ENCODE results near the gene GNG4.
"Not testable (repeated sequence)": the region's sequence is repeated elsewhere in the genome, so short reads cannot be mapped to it uniquely, and the experiment has no call there.

Gene GNG4

DNA sequence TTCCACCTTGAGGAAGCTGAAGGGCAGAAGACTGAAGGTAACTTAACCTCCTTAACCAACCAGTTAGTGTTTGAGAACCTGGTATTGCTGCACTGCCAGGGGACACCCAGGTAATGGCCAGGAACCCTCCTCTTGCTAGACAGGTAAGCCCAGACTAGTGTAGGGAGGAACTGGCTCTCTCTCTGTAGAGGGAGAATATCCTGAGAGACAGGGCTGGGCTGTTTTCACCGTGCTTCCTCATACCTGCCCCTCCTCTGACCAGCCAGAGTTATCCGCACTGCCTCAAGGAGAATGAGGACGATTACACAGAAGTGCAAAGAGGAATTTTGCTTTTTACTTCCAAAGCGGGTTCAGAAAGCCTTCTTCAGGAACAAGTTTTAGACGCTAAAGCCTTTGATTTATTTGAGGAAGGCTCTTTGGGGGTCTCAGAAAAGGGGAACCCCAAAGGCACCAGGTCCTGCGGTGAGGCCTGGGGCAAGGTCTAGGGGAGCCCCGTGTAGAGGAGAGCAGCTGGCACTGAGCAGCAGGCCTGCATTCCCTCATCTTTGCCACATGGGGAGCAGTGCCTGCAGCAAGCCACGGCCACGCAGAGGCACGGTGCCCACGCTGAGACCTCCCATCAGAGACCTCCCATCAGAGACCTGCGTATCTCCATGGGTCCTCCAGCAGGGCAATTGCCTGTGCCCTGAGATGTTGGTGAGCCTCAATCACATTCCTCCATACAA is 13.5 kb downstream of the GNG4 start:
- no peak for DNase-seq
- in situ Hi-C loops (cut with HindIII; ENCODE audit: low pct_ligation_motif_present, low pct_unique_long_range_greater_than_20kb, low sequenced_read_pairs), result no loop called here

DNA sequence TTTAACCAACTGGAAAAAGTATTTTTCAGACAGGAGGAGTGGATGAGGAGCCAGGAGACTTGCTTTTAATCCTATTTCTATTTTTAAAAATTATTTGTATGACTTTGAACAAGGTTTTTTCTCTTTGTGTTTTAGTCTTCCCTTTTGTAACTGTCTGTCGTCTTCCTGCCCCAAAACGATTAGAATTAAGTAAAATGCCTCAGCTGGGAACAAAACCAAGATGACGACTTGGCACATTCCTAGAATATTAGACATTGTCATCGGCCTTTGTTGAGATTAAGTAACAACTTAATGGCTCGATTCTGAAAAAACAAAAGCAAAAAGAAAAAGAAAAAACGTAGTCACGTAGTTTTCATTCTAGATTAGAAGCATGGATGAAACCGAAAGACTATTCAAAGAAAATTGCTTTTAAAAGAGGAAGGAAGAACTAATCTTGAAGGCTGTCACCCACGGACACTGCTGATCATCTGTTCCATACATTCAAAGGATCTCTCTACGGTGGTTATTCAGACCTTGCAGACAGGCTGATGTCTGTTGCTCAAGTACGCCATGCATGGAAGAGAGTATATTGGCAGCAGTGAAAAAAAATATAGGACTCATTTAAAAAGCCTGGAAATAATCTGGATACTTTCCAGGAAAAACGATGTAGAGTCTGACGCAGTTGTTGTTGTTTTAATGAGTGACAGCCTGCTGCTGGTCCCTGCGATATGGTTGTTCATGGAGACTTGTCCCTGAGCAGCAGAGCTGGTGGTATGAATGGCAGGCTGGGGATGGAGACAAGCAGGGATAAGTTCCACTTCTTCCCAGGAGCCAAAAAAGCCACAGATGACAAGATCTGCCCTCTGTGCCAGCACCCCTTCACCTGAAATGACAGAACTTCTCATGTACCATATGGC is 16.8 kb downstream of the GNG4 start:
- in situ Hi-C loops (cut with HindIII; ENCODE audit: low pct_ligation_motif_present, low pct_unique_long_range_greater_than_20kb, low sequenced_read_pairs), result no loop called here
- DNase-seq, result peak; percentile 48

DNA sequence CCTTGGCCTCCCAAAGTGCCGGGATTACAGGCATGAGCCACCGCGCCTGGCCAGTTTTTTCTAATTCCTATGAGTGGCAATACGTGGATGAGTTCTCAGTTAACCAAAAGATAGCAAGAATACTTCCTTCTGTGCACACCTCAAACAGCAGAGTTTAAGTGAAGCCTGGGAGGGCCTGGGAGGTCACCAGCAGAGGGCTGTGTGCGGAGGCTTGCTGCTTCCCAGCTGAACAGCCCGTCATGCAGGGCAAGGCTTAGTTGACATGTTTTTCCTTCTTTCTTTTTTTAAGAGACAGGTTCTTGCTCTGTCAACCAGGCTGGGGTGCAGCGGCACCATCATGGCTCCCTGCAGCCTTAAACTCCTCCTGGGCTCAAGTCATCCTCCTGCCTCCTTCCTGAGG is 17.8 kb downstream of the GNG4 start:
- in situ Hi-C loops (cut with HindIII; ENCODE audit: low pct_ligation_motif_present, low pct_unique_long_range_greater_than_20kb, low sequenced_read_pairs), result no loop called here

DNA sequence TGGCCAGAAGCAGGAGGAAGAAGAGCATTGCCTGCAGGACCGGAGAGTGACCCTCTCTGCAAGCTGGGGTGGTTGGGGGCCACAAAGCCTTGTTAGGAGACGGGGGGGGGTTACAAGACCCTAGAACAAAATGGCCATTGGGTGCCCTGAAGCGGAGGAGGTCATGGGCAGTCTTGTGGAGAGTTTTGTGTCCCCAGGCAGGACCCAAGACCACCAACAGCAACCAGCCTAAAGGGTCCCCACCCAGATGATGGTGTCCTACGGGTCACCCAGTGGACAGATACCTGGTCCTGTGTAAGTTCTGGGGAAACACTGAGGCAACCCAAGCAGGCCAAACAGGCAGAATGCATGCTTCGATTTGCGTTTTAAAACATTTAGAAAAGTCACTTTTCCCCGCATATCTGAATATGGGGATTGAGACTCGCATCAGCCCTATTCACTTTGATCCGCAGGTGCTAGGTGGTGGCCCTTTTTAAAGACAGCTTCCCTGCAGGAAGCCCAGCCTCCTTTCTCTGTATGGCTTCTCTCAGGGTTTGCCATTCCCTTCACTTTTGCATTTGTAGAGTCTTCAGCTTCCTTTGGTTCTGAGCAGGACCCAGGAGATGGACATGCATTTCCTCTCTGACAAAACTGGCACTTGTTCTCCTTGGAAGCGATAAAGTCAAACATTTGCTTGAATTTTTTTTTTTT is 21.1 kb downstream of the GNG4 start:
- in situ Hi-C loops (cut with HindIII; ENCODE audit: low pct_ligation_motif_present, low pct_unique_long_range_greater_than_20kb, low sequenced_read_pairs), result no loop called here
- DNase-seq, result no peak

More for the DNA sequence above, 17.8 kb downstream of the GNG4 start:
- no peak for DNase-seq

DNA sequence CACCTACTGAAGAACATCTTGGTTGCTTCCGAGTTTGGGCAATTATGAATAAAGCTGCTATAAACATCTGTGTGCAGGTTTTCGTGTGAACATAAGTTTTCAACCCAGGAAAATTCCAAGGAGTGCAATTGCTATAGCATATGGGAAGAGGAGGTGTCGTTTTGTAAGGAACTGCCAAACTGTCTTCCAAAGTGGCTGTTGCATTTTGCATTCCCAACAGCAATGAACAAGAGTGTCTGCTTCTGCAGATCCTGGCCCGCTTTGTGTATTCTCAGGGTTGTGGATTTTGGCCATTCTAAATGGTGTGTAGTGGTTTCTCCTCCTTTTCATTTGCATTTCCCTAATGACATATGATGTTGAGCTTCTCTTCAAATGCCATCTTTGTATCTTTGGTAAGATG is 23.8 kb downstream of the GNG4 start:
- in situ Hi-C loops (cut with HindIII; ENCODE audit: low pct_ligation_motif_present, low pct_unique_long_range_greater_than_20kb, low sequenced_read_pairs), result no loop called here
- DNase-seq, result no peak

DNA sequence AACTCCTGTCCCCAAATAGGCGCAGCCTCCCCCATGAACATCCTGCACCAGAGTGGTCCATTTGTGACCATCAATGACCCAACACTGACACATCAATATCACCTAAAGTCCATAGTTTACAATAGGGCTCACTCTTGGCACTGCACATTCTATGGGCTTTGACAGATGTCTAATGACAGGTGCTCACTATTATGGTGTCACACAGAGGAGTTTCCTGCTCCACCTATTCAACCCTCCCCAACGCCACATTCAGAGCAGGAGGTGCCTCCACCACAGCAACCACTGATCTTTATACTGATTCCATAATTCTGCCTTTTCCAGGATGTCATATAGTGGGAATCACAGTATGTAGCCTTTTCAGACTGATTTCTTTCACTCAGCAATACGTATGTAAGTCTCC is 24.2 kb downstream of the GNG4 start:
- DNase-seq, result no peak
- in situ Hi-C loops (cut with HindIII; ENCODE audit: low pct_ligation_motif_present, low pct_unique_long_range_greater_than_20kb, low sequenced_read_pairs), result no loop called here

DNA sequence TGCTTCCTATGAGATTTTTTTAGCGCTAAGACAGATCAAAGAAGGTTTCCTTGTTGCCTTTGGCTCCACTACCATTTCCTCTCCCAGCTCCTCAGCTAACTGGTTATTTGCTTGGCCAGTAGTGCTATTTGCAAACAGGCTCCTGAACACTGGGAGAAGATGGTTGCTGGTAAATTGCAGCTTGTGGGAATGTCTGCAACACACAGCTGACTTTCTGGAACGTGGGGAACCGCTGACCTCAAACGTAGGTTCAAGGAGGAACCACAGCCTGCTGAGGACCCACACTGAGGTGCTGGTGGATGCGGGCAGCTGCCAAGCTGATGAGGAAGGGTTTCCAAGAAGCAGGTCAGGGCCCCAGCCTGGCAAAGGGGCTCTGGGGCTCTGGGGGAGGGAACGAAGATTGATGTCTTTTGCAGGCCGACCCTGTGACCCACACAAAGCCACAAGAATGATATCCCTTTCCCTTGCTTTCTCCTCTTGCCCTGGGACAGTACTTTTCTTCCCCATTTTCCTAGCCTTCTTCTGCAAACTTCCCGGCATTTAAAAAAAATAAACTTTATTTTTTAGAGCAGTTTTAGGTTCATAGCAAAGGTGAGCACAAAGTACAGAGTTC is 24.8 kb downstream of the GNG4 start:
- in situ Hi-C loops (cut with HindIII; ENCODE audit: low pct_ligation_motif_present, low pct_unique_long_range_greater_than_20kb, low sequenced_read_pairs), result no loop called here
- DNase-seq, result peak; percentile 27

DNA sequence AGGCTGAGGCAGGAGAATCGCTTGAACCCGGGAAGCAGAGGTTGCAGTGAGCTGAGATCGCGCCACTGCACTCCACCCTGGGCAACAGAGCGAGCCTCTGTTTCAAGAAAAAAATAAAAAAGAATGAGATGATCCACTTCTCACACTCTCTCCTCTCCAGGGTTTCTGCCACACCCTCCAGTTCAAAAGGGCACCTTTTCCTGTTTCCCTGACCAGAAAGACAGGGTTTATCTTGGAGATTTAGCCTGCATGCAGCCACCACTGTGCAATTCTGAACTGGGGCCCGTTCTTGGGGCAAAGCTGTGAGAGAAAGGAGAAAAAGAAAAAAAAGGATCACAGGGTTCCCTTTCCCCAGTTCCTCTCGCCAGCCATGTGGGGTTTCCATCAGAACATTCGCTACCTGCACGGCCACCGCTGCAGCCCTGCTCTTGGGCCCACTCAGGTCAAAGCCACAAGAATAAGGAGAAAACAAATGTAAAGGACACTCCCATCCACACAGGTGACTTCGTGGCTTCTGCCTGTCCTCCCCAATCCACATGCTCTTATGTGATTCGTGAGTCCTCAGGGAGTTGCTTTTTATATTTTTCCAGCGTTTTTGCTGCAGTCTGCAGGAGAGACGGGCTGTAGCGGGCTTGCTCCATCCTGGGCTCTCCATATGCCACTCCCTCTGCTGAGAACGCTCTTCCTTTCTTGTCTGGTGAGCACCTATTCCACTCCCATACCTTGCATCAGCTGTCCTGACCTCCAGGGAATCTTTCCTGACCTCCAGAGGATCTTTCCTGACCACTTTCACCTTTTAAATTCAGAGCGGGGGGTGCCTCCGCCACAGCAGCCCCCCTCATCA is 26.4 kb downstream of the GNG4 start:
- in situ Hi-C loops (cut with HindIII; ENCODE audit: low pct_ligation_motif_present, low pct_unique_long_range_greater_than_20kb, low sequenced_read_pairs), result no loop called here
- DNase-seq, result no peak

DNA sequence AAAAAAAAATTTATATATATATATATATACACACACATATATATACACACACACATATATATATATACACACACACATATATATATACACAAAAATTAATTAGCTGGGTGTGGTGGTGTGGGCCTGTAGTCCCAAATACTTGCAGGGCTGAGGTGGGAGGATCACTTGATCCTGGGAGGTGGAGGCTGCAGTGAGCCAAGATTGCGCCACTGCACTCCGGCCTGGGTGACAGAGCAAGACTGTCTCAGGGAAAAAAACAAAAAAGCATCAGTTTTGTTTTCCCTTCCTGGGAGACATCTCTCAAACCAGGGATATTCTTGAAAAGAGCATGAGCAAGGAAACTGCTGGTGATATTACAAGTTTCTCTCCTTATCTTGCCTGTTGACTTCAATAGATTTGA is 30.4 kb downstream of the GNG4 start:
- in situ Hi-C loops (cut with HindIII; ENCODE audit: low pct_ligation_motif_present, low pct_unique_long_range_greater_than_20kb, low sequenced_read_pairs); DNase-seq: not testable (repeated sequence)

DNA sequence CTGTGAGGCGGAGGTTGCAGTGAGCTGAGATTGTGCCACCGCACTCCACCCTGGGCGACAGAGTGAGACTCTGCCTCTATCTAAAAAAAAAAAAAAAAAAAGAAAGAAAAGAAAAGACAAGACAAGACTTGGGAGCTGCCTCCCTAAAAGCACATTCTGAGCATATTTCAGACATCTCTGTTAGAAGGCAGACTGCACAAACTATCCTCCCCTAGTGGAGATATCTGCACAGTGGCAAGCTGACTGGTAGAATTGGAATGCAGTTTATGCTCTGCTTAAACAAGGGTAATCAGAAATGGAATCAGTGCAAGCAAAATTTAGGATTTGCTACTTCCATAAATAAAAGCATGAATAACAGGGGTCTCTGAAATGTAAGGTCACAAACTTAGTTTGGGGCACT is 31.8 kb downstream of the GNG4 start:
- in situ Hi-C loops (cut with HindIII; ENCODE audit: low pct_ligation_motif_present, low pct_unique_long_range_greater_than_20kb, low sequenced_read_pairs), result no loop called here
- peak; percentile 39 for DNase-seq

DNA sequence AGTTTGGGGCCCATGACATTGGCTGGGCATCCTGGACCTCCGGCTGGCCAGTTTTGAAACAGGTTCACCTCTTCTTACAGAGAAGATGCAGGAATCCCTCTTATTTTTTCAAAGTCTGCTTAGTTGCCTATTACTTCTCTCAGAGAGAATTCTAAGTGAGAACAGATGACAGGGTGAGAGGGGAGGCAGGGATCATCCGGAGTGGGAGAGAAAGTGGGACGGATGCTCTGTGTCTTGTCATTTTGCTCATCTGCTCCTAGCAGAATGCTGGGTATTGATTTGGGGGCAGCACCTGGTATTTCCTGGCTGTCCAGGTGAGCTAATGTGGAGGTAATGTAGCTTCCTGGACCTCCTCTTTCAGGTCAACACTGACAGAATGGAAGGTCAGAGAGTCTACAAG is 32.4 kb downstream of the GNG4 start:
- in situ Hi-C loops (cut with HindIII; ENCODE audit: low pct_ligation_motif_present, low pct_unique_long_range_greater_than_20kb, low sequenced_read_pairs), result no loop called here
- DNase-seq, result no peak

DNA sequence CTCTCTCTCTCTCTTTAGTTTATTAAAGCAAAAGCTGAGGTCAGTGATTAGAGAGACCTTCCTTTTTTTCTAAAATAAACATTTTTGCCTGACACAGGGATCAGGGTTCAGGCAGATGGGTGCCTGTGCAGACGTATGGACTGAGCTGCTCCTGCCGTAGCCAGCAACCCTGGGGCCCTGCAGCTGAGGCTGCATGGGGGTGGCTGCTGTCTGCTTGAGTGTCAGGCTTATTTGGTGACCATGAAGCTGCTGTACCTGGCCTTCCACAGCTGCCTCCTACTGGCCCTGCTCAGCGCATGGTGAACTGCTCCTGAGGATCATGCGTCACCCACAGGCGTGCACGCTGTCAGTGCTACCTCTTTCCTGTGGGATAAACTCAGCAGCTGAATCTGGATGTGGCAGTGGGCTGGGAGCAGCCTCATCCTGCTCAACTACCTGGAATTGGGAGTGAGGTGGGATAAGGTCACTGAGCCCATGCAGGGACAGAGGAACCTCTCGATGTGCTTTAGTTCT is 35.1 kb downstream of the GNG4 start:
- in situ Hi-C loops (cut with HindIII; ENCODE audit: low pct_ligation_motif_present, low pct_unique_long_range_greater_than_20kb, low sequenced_read_pairs), result no loop called here
- DNase-seq, result no peak

DNA sequence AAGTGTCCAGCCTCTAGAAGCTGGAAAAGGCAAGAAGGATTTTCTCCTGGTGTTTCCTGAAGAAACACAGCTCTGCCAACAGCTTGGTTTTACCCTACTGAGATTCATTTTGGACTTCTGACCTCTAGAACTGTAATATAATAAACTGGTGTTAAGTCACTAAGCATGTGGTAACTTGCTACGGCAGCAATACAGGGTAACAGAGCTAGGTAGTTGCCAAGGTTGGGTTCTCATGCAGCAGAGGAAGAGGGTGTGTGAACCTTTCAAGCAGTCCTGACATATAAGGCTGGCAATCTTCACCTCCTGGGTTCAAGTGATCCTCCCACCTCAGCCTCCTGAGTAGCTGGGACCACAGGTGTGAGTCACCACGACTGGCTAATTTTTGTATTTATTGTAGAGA is 36.0 kb downstream of the GNG4 start:
- in situ Hi-C loops (cut with HindIII; ENCODE audit: low pct_ligation_motif_present, low pct_unique_long_range_greater_than_20kb, low sequenced_read_pairs), result no loop called here
- DNase-seq, result no peak

DNA sequence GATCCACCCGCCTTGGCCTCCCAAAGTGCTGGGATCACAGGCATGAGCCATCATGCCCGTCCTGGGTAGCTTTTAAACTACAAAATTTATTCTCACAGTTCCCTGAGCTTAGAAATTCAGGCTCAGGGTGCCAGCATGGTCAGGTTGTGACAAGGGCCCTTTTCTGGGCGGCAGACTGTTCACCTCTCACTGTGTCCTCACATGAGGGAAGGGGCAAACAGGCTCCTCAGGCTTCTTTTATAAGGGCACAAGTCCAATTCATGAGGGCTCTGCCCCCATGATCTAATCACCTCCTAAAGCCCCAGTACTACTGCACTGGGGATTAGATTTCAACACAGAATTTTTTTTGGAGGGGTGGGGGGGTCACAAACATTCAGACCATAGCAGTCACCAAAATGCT is 36.8 kb downstream of the GNG4 start:
- in situ Hi-C loops (cut with HindIII; ENCODE audit: low pct_ligation_motif_present, low pct_unique_long_range_greater_than_20kb, low sequenced_read_pairs), result no loop called here
- DNase-seq, result no peak

DNA sequence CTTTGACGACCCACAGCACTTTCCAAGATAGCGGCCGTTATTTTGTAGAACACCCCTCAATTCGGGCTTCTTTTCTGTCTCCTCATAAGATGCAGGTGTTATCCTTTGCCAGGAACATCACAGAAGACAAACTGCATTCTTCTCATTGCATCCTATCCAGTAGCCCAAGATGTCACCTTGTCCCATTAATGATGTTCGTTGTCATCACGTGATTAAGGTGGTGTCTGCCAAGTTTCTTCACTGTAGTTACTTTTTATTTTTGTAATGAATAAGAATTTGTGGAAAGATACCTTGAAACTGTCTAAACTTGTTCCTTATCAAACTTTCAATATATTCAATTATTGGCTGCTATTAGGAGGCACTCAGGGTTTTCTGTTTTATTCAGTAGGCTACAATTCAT is 39.4 kb downstream of the GNG4 start:
- in situ Hi-C loops (cut with HindIII; ENCODE audit: low pct_ligation_motif_present, low pct_unique_long_range_greater_than_20kb, low sequenced_read_pairs), result no loop called here
- no peak for DNase-seq

DNA sequence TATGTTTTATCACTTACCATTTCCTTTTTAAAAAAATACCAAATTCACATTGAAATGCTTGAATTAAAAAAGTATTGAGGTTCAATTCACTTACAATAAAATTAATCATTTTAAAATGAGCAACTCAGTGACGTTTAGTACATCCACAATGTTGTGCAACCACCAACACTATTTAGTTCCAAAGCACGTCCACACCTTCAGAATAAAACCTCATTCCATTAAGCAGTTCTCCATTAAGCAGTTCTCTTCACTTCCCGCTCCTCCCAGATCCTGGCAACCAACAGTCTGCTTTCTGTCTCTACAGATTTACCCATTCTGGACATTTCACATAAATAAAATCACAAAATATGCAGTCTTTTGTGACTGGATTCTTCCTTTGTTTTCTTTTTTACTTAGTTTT is 41.3 kb downstream of the GNG4 start:
- no peak for DNase-seq
- in situ Hi-C loops (cut with HindIII; ENCODE audit: low pct_ligation_motif_present, low pct_unique_long_range_greater_than_20kb, low sequenced_read_pairs), result no loop called here

DNA sequence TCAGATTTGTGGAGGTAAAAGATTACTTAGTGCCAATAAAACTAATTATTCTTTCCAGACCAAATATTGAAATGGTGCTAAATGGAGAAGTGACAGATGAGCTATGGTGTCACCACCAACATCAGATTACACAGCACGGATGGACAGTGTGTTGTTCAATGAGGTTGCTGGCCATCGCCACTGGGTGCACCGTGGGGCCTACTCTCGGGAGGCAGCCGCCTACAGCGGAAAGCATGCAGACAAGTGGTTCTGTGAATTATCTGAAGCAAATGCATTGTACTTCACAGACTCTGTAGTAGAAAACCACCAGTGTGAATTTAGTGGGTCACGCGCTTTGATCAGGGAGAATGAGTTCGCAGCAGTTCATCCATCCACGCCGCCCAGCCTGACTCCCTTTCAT is 42.3 kb downstream of the GNG4 start:
- in situ Hi-C loops (cut with HindIII; ENCODE audit: low pct_ligation_motif_present, low pct_unique_long_range_greater_than_20kb, low sequenced_read_pairs), result no loop called here
- no peak for DNase-seq

DNA sequence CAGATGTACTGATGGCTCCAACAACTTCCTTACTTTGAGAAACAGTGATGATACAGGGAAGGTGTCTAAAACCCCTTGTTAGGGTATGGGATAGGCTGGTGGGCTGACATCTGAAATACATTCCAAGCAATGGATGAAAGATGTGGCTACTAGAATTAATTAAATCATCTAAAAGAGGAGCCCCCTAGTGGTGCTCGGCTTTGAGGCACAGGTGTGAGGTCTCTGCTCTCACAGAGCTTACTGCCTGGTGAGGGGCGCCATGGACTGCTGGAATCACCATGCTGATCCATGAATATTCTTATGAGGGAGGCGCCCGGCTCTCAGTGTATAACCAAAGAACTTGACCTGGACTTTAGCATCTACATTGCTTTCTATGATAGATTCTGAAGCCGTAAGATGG is 48.5 kb downstream of the GNG4 start:
- peak; percentile 32 for DNase-seq
- in situ Hi-C loops (cut with HindIII; ENCODE audit: low pct_ligation_motif_present, low pct_unique_long_range_greater_than_20kb, low sequenced_read_pairs), result no loop called here
